Ishikawa (cell line): ENCODE measurements around the gene LGALS1.

Experiments
- CEBPB ChIP-seq: IDR thresholded peaks from 2 replicates; pipeline ENCODE4 v1.6.1; 2012
- CREB1 ChIP-seq: IDR thresholded peaks from 2 replicates; pipeline ENCODE4 v1.6.1; 2012; ENCODE audit warnings: low read depth
- EGR1 ChIP-seq: IDR thresholded peaks from 2 replicates; pipeline ENCODE4 v1.6.1; 2012
- EP300 ChIP-seq: IDR thresholded peaks from 2 replicates; pipeline ENCODE4 v1.6.1; 2012; ENCODE audit warnings: borderline replicate concordance
- FOXM1 ChIP-seq: IDR thresholded peaks from 2 replicates; pipeline ENCODE4 v1.6.1; 2012; ENCODE audit warnings: low read depth, borderline replicate concordance
- MAX ChIP-seq: IDR thresholded peaks from 2 replicates; pipeline ENCODE4 v1.6.1; 2012
- NFIC ChIP-seq: IDR thresholded peaks from 2 replicates; pipeline ENCODE4 v1.6.1; 2012
- RAD21 ChIP-seq: IDR thresholded peaks from 2 replicates; pipeline ENCODE4 v1.6.1; 2012; ENCODE audit warnings: low read depth
- REST ChIP-seq: IDR thresholded peaks from 2 replicates; pipeline ENCODE4 v1.6.1; 2012; ENCODE audit warnings: low read depth, mild to moderate bottlenecking
- TAF1 ChIP-seq: IDR thresholded peaks from 2 replicates; pipeline ENCODE4 v1.6.1; 2012; ENCODE audit warnings: low read depth, mild to moderate bottlenecking
- TCF12 ChIP-seq: IDR thresholded peaks from 2 replicates; pipeline ENCODE4 v1.6.1; 2012; ENCODE audit warnings: low read depth
- TEAD4 ChIP-seq: IDR thresholded peaks from 2 replicates; pipeline ENCODE4 v1.6.1; 2012
- YY1 ChIP-seq: IDR thresholded peaks from 2 replicates; pipeline ENCODE4 v1.6.1; 2012; ENCODE audit warnings: low read depth
- ZBTB7A ChIP-seq: IDR thresholded peaks from 2 replicates; pipeline ENCODE4 v1.6.1; 2012; ENCODE audit warnings: low read depth
- TF ChIP-seq, protein P1 (sequence below): IDR thresholded peaks from 2 replicates; pipeline ENCODE4 v1.6.1; 2012

Gene LGALS1

DNA sequence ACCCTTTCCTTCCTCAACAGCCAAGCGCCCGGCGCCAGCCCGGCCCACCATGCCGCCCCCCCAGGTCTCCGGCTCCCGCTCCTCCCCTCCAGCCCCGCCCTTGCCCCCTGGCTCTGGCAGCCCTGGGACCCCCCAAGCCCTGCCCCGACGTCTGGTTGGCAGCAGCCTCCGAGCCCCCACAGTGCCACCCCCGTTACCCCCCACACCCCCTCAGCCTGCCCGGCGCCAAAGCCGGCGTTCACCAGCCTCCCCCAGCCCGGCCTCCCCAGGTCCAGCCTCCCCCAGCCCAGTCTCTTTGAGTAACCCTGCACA, 20.2 kb upstream of the LGALS1 start:
- TF ChIP-seq REST (no peak), TAF1 (no peak), EP300 (no peak), FOXM1 (no peak), MAX (no peak), CREB1 (no peak), TEAD4 (no peak), RAD21 (no peak), TCF12 (no peak), ZBTB7A (no peak), CEBPB (no peak), NFIC (no peak), YY1 (no peak), EGR1 (no peak)
- TF ChIP-seq, protein P1, sequence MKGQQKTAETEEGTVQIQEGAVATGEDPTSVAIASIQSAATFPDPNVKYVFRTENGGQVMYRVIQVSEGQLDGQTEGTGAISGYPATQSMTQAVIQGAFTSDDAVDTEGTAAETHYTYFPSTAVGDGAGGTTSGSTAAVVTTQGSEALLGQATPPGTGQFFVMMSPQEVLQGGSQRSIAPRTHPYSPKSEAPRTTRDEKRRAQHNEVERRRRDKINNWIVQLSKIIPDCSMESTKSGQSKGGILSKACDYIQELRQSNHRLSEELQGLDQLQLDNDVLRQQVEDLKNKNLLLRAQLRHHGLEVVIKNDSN: no peak

GRCh38 chr22:37657590-37658132, 17.8 kb upstream of the LGALS1 start:
- no peak for TF ChIP-seq EP300
- no peak for TF ChIP-seq ZBTB7A
- TF ChIP-seq, protein P1: no peak
- TF ChIP-seq YY1: no peak
- no peak for TF ChIP-seq TEAD4
- TF ChIP-seq REST: no peak
- no peak for TF ChIP-seq EGR1
- no peak for TF ChIP-seq CEBPB
- TF ChIP-seq TAF1: no peak
- TF ChIP-seq CREB1: no peak
- no peak for TF ChIP-seq NFIC
- TF ChIP-seq RAD21: no peak
- no peak for TF ChIP-seq FOXM1
- no peak for TF ChIP-seq TCF12
- TF ChIP-seq MAX: no peak

DNA sequence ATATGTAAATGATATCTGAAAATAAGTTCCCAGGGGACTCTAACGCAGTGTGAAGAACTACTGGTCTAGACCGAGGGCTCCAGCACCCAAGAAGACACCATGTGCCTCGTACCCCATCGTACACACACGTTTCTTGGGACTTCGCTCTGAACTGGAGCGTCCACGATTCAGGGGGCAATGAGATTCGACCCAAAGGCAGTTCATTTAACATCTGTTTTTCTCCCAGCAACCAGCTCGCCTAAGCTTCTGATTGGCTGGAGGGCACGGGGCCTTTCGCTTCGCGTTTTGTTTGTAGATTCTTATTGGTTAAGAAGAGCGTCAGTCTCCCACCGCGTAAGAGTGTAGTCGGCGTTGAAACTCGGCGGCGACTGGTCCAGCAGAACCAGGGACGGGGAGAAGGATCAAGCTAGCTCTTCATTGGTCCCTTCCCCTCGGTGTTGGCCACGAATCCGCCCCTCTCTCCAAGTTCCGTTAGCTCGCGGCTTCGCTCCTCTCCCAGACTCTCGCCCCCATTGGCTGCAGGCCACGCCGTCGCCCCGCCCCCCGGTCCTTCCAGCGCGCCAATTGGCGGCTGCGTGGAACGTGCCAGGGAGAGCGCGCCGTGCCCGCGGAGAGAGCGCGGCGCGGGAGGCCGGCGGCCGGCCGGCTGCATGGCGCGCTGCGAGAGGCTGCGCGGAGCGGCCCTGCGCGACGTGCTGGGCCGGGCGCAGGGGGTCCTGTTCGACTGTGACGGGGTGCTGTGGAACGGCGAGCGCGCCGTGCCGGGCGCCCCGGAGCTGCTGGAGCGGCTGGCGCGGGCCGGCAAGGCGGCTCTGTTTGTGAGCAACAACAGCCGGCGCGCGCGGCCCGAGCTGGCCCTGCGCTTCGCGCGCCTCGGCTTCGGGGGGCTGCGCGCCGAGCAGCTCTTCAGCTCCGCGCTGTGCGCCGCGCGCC, 17.0 kb upstream of the LGALS1 start, which contains the start of gene PDXP:
Gene PDXP, plus strand, starts transcription at position 591 of the 933 bp plus-strand sequence. Its CDS starts 60 bp downstream, at position 651.
- TF ChIP-seq MAX (peak; percentile 82), CREB1 (peak; percentile 86), NFIC (no peak), REST (no peak), TAF1 (peak; percentile 19; the same call in 1 of the 2 replicates), YY1 (0 out of 2 replicates have a peak, but pooled peaks have one; percentile 33), RAD21 (no peak)
